ENCODE measurements around the gene SLC22A16. TPM values are rescaled to one million over a fixed set of nuclear protein-coding genes. Genes with fewer than 3 reads are reported as not detected.
A peak's percentile ranks its signal among the peaks of the same experiment; 100 is the strongest.

Gene SLC22A16
- total RNA-seq, 1 experiment from 2014 or later, result not detected

GRCh38 chr6:110404607-110405006 is 71.8 kb downstream of the SLC22A16 start:
- no peak for DNase-seq (ENCODE audit: low read depth)

GRCh38 chr6:110401585-110402176 is 74.7 kb downstream of the SLC22A16 start:
- no peak for DNase-seq (ENCODE audit: low read depth)

- DNase-seq (ENCODE audit: low read depth), result no peak
These were observed 76.2 kb downstream of the SLC22A16 start for GRCh38 chr6:110400208-110400607.

- DNase-seq (ENCODE audit: low read depth), result no peak
These were observed 77.0 kb downstream of the SLC22A16 start for GRCh38 chr6:110399219-110400071.

- DNase-seq (ENCODE audit: low read depth), result peak; percentile 70
These were observed 77.6 kb downstream of the SLC22A16 start for GRCh38 chr6:110398778-110399177.

GRCh38 chr6:110395221-110395620 is 81.2 kb downstream of the SLC22A16 start:
- no peak for DNase-seq (ENCODE audit: low read depth)

- no peak for DNase-seq (ENCODE audit: low read depth)
These were observed 82.0 kb downstream of the SLC22A16 start for GRCh38 chr6:110394409-110394808.

GRCh38 chr6:110392727-110393126 is 83.7 kb downstream of the SLC22A16 start:
- DNase-seq (ENCODE audit: low read depth), result no peak

GRCh38 chr6:110390404-110390803 is 86.0 kb downstream of the SLC22A16 start:
- DNase-seq (ENCODE audit: low read depth), result no peak

GRCh38 chr6:110389689-110390382 is 86.6 kb downstream of the SLC22A16 start:
- DNase-seq (ENCODE audit: low read depth), result no peak

- DNase-seq (ENCODE audit: low read depth), result no peak
These were observed 88.4 kb downstream of the SLC22A16 start for GRCh38 chr6:110387986-110388385.

- no peak for DNase-seq (ENCODE audit: low read depth)
These were observed 91.0 kb downstream of the SLC22A16 start for GRCh38 chr6:110385458-110385863.

GRCh38 chr6:110378552-110378951 is 97.9 kb downstream of the SLC22A16 start:
- DNase-seq (ENCODE audit: low read depth), result no peak

Other genes with a start within 250 kb of the SLC22A16 start
- not detected in 2 replicates for gene METTL24, start 118.3 kb downstream of the SLC22A16 start, total RNA-seq (2014; rRNA removed)
- 2.6 and 3.3 TPM in 2 replicates for gene DDO, start 61.0 kb downstream of the SLC22A16 start, total RNA-seq (2014; rRNA removed)